ENCODE data around the gene GSG1L. TPM values are rescaled to one million over a fixed set of nuclear protein-coding genes. Genes with fewer than 3 reads are reported as not detected.

GSG1L gene
- total RNA-seq, 4 donors from 2014 or later, result not detected

DNA sequence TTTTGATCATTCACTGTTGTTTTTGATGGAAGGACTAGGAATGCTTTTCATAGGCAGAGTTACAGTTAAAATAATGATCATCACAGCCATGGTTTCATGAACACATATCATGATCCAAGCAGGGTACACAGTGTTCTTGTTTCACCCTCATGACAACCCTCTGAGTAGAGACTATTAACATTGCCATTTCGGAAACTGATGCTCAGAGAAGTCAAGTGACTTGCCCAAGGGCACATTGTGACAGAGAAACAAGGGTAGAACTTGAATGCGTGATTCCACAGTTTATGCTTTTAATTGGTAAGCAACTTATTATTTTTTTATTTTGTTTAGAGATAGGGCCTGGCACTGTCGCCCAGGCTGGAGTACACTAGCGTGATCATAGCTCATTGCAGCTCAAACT is 311.3 kb downstream of the GSG1L start:
- TF ChIP-seq, protein P1, sequence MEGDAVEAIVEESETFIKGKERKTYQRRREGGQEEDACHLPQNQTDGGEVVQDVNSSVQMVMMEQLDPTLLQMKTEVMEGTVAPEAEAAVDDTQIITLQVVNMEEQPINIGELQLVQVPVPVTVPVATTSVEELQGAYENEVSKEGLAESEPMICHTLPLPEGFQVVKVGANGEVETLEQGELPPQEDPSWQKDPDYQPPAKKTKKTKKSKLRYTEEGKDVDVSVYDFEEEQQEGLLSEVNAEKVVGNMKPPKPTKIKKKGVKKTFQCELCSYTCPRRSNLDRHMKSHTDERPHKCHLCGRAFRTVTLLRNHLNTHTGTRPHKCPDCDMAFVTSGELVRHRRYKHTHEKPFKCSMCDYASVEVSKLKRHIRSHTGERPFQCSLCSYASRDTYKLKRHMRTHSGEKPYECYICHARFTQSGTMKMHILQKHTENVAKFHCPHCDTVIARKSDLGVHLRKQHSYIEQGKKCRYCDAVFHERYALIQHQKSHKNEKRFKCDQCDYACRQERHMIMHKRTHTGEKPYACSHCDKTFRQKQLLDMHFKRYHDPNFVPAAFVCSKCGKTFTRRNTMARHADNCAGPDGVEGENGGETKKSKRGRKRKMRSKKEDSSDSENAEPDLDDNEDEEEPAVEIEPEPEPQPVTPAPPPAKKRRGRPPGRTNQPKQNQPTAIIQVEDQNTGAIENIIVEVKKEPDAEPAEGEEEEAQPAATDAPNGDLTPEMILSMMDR (IDR thresholded peaks at IDR 0.05), result no peak

DNA sequence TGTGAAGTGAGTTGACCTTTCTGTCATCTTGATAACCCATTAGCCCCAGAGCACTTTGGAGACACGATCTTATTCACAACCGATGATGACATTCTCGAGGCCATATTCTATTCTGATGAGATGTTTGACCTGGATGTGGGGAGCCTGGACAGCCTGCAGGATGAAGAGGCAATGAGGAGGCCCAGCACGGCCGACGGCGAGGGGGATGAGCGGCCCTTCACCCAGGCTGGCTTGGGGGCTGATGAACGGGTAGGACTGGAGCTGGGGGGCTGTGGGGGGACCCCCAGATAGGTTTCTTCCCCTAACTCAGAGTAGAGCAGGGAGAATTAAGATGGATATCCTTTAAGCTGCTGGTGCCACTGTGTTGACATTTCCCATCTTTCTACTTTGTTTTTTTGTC is 311.8 kb downstream of the GSG1L start:
- DNase-seq (ENCODE audit: low spot score), result no peak
- TF ChIP-seq, protein P1 (IDR thresholded peaks at IDR 0.05), result no peak
- no peak for ATAC-seq (ENCODE audit: low FRiP score)

More for the DNA sequence above, 311.3 kb downstream of the GSG1L start:
- ATAC-seq (ENCODE audit: low FRiP score), result no peak
- no peak for DNase-seq (ENCODE audit: low spot score)

DNA sequence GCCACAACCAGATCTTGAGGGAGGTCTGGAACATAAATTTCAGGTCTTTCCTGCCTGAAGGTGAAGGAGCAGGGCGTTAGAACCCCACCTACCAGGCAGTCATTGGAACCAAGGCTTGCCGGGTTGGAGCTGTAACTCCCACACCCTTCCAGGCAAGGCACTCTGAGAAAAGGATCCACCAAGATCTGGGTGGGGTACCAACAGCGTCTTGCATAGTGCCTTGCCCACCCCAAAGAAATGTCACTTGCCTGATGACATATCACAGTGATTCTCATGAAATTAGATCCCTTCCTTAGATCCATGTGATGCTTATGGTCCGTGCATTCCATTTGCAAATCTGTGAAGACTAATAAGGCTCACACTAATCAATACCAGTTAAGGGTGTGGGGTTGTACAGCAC is 312.3 kb downstream of the GSG1L start:
- ATAC-seq (ENCODE audit: low FRiP score) (no peak), DNase-seq (ENCODE audit: low spot score) (no peak)
- TF ChIP-seq, protein P1 (IDR thresholded peaks at IDR 0.05), result no peak

DNA sequence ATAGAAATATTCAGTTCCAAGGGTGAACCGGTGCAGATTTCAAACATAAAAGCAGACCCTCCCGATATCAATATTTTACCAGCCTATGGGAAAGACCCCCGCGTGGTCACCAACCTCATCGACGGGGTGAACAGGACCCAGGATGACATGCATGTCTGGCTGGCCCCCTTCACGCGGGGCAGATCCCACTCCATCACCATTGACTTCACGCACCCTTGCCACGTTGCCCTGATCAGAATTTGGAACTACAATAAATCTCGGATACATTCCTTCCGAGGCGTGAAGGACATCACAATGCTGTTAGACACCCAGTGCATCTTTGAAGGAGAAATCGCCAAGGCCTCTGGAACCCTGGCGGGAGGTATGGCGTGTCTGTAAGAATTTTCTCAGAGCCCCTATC is 313.6 kb downstream of the GSG1L start:
- TF ChIP-seq, protein P1 (IDR thresholded peaks at IDR 0.05), result no peak
- ATAC-seq (ENCODE audit: low FRiP score), result no peak
- no peak for DNase-seq (ENCODE audit: low spot score)

DNA sequence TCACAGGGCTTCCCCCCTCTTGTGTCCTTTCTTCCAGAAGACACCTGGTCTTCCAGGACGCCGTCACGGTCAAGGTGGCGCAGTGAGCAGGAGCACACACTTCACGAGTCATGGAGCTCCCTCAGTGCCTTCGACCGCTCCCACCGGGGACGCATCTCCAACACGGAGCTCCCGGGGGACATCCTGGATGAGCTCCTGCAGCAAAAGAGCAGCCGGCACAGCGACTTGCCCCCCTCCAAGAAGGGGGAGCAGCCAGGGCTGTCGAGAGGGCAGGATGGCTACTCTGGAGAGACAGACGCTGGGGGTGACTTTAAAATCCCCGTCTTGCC is 314.0 kb downstream of the GSG1L start:
- TF ChIP-seq, protein P1 (IDR thresholded peaks at IDR 0.05), result no peak
- ATAC-seq (ENCODE audit: low FRiP score), result no peak

DNA sequence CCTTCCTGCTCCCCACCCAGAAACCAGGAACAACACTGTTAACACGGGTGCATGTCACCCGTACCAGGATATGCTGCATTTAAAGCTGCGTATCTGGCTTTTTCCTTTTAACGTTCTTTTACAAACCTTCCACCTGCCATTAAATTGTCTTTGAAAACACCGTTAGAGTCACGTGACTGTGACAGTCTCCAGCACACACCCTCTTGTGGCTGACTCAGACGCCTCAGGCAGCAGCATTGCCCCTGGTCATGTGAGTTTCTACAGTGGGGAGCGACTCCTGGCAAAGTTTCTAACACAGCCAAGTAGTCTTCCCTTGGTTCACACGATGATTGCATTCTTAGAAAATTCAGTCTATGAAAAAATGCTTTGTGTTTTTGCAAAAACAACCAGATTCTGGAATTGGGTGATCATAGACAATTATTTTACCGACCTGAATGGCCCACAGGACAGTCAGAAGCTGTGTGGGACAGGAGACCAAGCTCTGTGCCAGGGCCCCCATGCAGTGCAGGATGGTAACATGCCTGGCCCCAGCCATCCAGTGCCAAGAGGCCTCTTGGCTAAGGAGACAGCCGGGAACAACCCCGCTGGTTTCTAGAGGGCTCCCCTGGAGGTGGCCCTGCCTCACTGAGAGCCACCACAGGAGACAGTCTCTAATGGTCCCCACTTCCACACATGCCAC is 314.5 kb downstream of the GSG1L start:
- ATAC-seq (ENCODE audit: low FRiP score), result peak; percentile 62
- TF ChIP-seq, protein P1 (IDR thresholded peaks at IDR 0.05), result no peak
- no peak for DNase-seq (ENCODE audit: low spot score)

More for the DNA sequence above, 314.0 kb downstream of the GSG1L start:
- no peak for DNase-seq (ENCODE audit: low spot score)

DNA sequence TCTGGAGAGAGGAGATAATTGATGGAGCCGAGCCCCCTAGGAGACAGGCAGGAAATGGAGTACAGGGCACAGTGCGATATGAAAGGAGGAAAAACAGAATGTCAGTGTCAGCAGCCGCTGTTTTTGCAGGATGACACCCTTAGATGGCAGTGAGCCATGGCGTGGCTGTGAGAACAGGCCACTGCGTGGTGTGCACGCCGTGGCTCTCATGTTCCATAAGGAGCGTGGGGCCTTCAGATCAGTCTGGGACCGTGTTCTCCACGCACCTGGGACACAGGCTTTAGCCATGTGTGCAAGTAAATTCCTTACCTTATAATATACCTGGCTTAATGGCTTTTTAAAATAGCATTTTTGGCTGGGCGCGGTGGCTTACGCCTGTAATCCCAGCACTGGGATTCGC is 315.6 kb downstream of the GSG1L start:
- TF ChIP-seq, protein P1 (IDR thresholded peaks at IDR 0.05), result no peak
- ATAC-seq (ENCODE audit: low FRiP score), result no peak
- no peak for DNase-seq (ENCODE audit: low spot score)

All from omental fat pad (tissue), 4 donors.